ENCODE measurements around the gene INPP5E.

The INPP5E gene

DNA sequence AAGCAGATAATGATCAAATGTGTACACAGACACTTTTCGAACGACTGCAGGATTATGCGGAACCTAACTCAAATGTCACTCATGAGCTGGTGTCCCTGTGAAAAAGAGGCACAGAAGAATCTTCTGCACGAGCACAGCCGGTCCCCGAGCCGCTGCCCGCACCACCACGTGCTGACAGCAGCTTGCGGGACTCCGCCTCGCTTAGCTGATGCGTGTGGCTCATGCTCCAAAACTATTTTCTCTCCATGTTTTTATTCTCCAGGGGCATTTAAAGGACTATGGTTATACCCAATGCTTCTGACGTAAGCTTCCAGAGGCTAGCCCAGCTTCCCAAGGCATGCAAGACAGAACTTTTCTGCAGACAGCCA, 33.7 kb upstream of the INPP5E start:
- DNase-seq, result no peak

- no peak for DNase-seq
Measured at GRCh38 chr9:136472640-136473353, 33.2 kb upstream of the INPP5E start.

GRCh38 chr9:136471802-136472487, 32.3 kb upstream of the INPP5E start:
- no peak for DNase-seq

DNA sequence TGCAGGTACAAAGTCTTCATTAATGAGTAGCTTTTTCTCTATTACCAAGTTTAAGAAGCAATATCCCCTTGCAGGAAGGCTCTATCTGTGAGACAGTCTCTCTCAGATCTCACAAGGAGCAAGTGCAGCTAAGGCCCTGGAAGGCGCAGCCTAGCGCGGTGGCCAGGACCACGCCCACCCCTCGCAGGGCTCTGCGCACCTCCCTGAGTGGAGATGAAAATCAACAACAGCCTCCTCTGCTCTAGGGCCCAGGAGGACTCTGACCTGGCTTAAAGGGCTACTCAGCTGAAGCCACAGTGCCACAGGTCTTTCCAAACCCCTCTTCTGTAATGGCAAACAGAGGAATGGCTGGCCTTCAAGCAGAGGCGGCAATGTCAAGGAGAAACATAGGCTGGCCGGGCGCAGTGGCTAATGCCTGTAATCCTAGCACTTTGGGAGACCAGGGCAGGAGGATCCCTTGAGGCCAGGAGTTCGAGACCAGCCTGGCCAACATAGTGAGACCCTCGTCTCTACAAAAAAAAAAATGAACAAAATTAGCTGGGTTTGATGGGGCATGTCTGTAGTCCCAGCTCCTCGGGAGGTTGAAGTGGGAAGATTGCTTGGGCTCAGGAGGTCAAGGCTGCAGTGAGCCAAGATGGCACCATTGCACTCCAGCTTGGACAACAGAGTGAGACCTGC, 31.3 kb upstream of the INPP5E start:
- DNase-seq, result no peak

DNA sequence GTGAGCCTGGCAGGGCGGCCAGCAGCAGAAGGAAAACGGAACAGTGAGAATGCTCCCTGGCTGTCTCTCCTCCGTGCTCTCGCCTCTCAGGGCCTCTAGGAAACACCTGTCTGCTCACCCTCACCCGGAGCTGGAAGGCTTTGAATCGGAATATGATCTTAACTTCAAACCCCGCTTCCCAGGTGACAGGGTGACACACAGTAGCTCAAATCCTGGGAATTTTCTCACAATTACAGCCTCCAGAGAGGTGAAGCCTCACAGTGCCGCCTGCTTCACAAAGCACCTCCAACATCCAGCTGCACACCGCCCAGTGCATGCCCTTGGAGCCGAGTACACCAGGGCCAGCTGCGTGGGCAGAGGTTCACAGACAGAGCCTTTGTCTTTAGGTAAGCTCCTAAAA, 30.7 kb upstream of the INPP5E start:
- DNase-seq, result no peak

GRCh38 chr9:136467766-136468165, 28.1 kb upstream of the INPP5E start:
- no peak for DNase-seq

DNA sequence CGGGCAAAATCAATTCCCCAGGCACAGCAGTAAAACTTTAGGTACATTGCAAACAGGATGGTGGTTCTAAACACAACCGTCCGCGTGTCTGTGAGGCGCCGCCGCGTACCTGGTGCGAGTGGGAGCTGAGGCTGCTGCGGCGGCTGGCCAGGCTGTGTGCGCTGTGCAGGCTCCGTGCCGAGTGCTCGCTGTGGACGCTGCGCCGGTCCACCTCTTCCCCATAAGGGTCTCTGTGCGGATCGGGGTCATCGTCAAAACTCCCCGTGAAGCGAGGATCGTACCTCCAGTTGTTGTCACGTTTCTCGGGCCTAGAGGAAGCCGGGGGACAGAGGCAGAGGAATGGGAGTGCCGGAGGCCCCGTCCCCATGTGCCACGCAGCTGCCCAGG, 26.5 kb upstream of the INPP5E start:
- no peak for DNase-seq

DNA sequence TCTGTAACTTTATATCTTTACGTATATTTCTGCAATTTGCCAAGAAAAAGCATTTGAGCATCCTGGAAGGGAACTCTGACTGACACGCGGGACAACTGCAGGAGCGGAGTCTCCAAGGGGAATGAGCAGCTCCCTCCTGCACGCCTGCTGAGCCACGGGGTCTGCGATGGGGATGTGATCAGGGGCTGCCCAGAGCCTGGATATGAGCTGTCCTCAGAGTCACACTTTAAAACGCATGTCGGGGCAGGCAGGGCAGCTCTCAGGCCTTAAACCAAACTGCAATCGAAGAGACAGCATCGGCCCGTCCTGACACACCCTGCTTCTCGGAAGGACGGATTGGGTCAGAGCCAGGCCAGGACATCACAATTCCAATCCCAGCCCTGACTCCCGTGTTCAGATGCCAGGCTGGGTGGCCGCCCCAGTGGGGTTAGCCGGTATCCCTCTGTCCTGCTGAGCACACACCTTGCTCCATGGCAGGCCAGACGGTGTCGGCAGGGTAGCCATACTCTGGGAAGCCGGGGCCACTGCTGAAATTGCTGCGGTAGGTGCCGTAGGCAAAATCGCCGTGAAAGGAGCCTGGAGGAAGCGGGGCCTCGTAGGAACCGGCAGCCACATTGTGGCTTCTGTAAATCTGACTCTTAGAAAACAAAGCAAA, 26.0 kb upstream of the INPP5E start:
- DNase-seq, result no peak

GRCh38 chr9:136464241-136464640, 24.6 kb upstream of the INPP5E start:
- DNase-seq, result no peak

DNA sequence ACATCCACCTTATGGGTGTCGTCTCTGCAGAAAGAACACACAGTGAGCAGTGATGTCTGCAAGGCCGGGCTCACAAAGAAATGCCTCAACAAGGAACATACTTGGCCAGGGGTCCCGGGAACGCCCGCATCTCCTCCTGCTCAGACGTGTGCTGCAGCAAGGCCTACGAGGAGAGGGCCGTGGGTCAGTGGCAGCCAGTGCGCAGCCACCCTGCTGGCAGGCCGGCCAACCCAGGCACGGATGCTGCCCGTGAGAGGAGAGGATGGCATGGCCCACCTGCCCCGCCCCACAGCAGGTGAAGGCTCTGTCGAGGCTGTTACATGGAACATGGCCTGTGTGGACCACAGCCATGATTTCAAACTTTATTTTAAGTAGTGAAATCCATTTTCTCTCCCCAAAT, 23.9 kb upstream of the INPP5E start:
- no peak for DNase-seq

DNA sequence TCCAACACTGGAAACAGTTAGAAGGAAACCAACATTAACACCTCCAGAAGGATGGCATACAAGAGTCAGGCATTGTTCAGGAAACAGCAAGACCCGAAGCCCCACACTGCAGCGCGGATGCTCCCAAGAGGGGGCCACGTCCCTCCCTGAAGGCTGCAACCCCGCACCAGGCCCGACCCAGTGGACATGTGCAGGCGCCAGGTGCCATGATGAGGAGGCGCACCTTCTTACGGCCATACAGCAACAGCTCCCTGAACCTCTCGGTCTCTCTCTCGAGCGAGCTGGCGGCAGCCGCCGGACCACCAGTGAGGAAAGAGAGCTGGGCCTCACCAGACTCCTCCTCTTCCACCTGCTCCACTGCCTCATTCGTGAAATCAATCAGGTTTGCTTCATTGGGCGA, 23.0 kb upstream of the INPP5E start:
- no peak for DNase-seq

DNA sequence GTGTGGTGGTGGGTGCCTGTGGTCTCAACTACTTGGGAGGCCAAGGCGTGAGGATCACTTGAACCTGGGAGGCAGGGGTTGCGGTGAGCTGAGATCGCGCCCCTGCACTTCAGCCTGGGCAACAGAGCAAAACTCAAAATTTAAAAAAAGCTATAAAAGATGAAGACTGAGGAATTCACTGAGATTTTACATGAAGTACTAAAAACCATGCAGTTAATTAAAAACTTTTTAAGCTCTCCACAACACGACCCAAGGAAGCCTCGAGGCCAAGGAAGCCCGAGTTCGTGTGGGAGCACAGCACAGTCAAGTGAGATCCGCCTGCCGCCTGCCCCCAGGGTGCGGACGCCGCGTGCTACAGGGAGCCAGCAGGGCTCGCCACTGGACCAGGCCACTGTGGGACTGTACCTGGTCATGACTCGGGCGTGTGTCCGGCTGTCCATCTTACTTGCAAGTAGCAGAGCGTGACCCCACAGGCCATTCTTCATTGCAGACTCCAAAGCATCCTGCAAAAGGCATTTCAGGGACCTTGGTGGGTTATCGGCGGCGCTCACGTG, 21.2 kb upstream of the INPP5E start:
- DNase-seq, result no peak

DNA sequence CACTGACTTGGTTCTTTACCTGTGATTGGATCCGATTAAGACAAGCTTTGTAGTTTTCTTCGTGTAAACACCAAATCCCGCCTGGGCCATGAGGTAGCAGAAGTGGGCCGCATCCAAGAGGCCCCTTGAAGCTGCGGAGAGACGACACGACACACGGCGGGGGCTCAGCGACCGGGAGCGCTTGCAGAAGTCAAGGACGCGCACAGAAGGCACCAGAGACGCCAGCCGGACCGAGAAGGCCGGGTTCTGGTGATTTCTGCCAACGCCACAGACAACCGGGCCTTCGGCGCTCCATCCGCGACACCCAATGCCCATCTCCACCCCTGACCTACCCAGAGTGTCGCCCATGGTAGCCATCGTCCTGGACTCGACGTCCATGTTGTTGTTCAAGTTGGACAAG, 19.8 kb upstream of the INPP5E start:
- DNase-seq, result no peak

DNA sequence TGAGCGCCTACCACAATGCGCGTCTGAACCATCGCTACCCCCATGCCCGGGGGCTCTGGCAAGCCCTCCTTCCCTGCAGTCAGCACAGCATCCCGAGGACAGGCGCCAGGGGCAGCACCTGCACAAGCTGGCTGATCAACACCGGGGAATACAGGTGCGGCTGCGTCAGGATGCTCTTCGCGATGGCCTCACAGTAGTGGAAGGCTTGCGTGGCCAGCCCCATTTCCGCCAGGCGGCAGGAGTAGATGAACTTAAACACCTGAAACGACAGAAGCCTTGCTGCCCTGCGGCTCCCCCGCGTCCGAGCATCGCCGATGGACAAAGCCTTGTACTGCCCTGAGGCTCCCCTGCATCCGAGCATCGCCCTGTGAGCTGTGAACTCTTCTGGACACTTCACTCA, 17.7 kb upstream of the INPP5E start:
- no peak for DNase-seq

DNA sequence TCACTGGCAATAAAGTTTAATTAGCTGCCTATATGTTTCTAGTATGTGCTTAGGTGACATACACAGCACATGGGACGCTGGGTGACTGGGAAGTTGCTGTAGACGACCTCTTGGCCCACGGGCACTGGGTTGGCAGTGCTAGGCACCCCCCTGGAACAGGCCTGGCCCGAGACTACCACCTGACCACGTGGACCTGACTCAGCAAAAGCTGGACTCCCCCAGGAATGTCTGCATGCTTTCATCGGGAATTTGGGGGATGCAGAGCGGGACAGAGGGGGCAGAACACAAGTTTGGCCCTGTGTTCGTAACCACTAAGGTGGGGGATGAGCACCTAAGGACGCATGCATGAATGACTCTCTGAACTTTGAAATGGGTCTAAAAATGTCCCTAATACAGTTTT, 16.6 kb upstream of the INPP5E start:
- DNase-seq, result no peak

DNA sequence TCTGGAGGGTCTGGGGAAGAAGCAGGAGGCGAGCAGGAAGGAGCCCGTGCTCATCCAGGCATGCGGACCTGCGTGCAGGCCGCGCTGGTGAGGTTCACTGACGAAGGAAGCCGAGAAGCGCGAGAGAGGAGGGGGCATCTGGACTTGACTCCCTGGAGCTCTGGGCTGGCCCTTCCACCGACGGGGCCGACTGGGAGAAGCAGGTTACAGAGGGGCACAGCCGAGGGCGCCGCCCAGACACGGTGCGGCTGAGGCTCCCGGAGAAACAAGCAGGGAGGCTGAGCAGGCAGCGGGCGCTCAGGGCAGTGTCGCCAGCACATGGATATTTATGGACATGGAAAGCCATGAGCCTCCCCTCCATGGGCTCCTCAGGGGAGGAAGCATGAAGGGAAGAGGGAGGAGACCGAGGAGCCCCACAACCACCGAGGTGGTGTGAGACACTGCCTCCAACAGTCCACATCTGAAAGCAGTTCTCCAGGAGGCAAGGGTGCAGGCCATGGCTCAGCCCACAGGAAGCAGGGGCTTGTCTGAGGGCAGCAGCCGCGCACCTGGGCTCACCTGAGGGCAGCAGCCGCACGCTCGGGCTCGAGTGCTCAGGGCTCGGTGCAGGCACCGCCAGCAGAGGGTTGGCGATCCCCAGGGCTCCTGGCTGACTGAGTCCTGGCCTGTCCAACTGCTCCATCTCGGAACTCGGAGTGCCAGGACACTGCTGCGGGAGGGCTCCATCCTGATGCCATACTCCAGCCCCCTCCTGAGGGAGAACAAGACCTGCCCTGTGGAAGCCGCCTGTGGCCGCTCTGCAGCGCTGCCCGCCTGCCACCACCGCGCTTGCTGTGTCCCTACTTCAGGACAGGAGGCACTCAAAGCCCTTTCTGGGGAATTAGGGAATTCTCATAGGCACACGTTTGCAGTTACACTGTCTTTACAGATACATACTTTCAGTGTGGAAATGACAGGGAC, 15.7 kb upstream of the INPP5E start:
- DNase-seq, result no peak

- DNase-seq, result no peak
Measured at GRCh38 chr9:136454026-136454796, 14.6 kb upstream of the INPP5E start.

DNA sequence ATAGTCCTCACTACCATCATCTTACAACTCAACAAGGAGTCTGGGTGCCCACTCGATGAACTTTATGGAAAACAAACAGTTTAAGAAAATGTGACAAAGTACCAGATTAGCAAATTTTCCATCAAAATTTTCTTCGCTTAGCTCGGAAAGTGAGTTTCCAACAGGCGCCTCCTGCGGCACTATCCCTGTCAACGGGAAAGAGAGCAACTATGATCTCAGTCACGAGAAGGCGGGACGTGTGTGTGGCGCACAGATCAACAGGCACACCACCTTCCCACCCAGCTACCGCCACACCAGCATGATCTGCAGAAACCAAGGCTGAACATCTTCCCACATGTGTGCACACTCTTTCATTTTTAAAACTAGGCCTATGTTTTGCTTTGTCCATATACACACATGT, 13.7 kb upstream of the INPP5E start:
- DNase-seq, result no peak

GRCh38 chr9:136451221-136451877, 11.7 kb upstream of the INPP5E start:
- no peak for DNase-seq

- no peak for DNase-seq
Measured at GRCh38 chr9:136448655-136449054, 9.0 kb upstream of the INPP5E start.
